SK-N-SH (cell line): ENCODE data around the gene C2CD4D. TPM values are rescaled to one million over a fixed set of nuclear protein-coding genes. Genes with fewer than 3 reads are reported as not detected.

Experiments
- CTCF ChIA-PET: fragments of 300-600, 350-600 bp; formaldehyde crosslinking; extraction: SDS; loops from one replicate; lab custom pipeline; 2021; lab: Yijun Ruan, JAX
- POLR2A ChIA-PET: fragments of 350-600 bp; sonication (Branson Sonifier 250); formaldehyde crosslinking; extraction: SDS; loops from one replicate; lab custom pipeline; 2020; ENCODE audit warnings: antibody characterized with exemption, inconsistent platforms; lab: Yijun Ruan, JAX
- DNase-seq: peaks from one replicate; pipeline ENCODE4 v3.0.0; 2012
- H2AFZ ChIP-seq: fragments of 200-600 bp; sonication (generic); 2 replicates; pipeline ENCODE4 v1.8.1; 2016; ENCODE audit warnings: antibody characterized with exemption, mild to moderate bottlenecking, low read depth
- H3F3A ChIP-seq: fragments of 200-600 bp; sonication (generic); replicated peaks from 2 replicates; pipeline ENCODE3; 2016; ENCODE audit warnings: antibody characterized with exemption, mild to moderate bottlenecking; ENCODE audit not compliant: insufficient read depth
- H3K27ac ChIP-seq, 2 experiments: fragments of 200-500 bp in 1 of 2; fragments of 200-600 bp in 1 of 2; sonication (Bioruptor generic) in 1 of 2; sonication (generic), shearing (Covaris generic) in 1 of 2; 2 replicates each; pipeline versions ENCODE4 v1.5.1 to v1.6.1; 2014 to 2016; ENCODE audit warnings: low read depth in 2 of 2, inconsistent platforms in 1 of 2, low read length in 1 of 2, mild to moderate bottlenecking in 1 of 2, mixed read lengths in 1 of 2
- H3K27me3 ChIP-seq: fragments of 200-600 bp; sonication (generic), shearing (Covaris generic); 2 replicates; pipeline ENCODE4 v1.6.1; 2016; ENCODE audit warnings: mixed run types; ENCODE audit not compliant: insufficient read depth
- H3K36me3 ChIP-seq, 2 experiments: fragments of 200-500 bp in 1 of 2; fragments of 200-600 bp in 1 of 2; sonication (Bioruptor generic) in 1 of 2; sonication (generic) in 1 of 2; replicated peaks in 1 of 2; 2 replicates each; pipeline versions ENCODE3 to v1.5.1; 2014 to 2016; ENCODE audit warnings: low read length in 1 of 2, mild to moderate bottlenecking in 1 of 2; ENCODE audit not compliant: insufficient read depth in 2 of 2, control insufficient read depth in 1 of 2
- H3K4me1 ChIP-seq, 2 experiments: fragments of 200-500 bp in 1 of 2; fragments of 200-600 bp in 1 of 2; sonication (Bioruptor generic) in 1 of 2; sonication (generic), shearing (Covaris generic) in 1 of 2; 2 replicates each; pipeline versions ENCODE4 v1.5.1 to v1.6.1; 2014 to 2016; ENCODE audit warnings: low read depth in 1 of 2, low read length in 1 of 2, mixed run types in 1 of 2; ENCODE audit not compliant: insufficient read depth in 2 of 2, control insufficient read depth in 1 of 2
- H3K4me2 ChIP-seq: fragments of 200-600 bp; sonication (generic), shearing (Covaris generic); 2 replicates; pipeline ENCODE4 v1.6.1; 2017; ENCODE audit warnings: mixed run types
- H3K4me3 ChIP-seq, 2 experiments: fragments of 200-500 bp in 1 of 2; fragments of 200-600 bp in 1 of 2; sonication (Bioruptor generic) in 1 of 2; sonication (generic), shearing (Covaris generic) in 1 of 2; 2 replicates each; pipeline versions ENCODE4 v1.5.1 to v1.8.1; 2014 to 2016; ENCODE audit warnings: low read depth in 2 of 2, inconsistent platforms in 1 of 2, low read length in 1 of 2, mild to moderate bottlenecking in 1 of 2, mixed read lengths in 1 of 2, moderate library complexity in 1 of 2
- H3K79me2 ChIP-seq: fragments of 200-600 bp; sonication (generic); 2 replicates; pipeline ENCODE4 v1.8.1; 2017; ENCODE audit warnings: mild to moderate bottlenecking; ENCODE audit not compliant: insufficient read depth
- H3K9ac ChIP-seq: fragments of 200-600 bp; sonication (generic); 2 replicates; pipeline ENCODE4 v1.6.1; 2017; ENCODE audit warnings: mixed run types
- H3K9me2 ChIP-seq: fragments of 200-600 bp; sonication (generic); 2 replicates; pipeline ENCODE4 v1.6.1; 2017; ENCODE audit warnings: mixed run types
- H3K9me3 ChIP-seq: fragments of 200-600 bp; sonication (generic); 2 replicates; pipeline ENCODE4 v1.6.1; 2017; ENCODE audit warnings: mixed run types, mild to moderate bottlenecking, moderate library complexity
- H4K20me1 ChIP-seq: fragments of 200-600 bp; sonication (generic); 2 replicates; pipeline ENCODE4 v1.6.1; 2017; ENCODE audit warnings: mild to moderate bottlenecking, mixed run types; ENCODE audit not compliant: insufficient read depth
- ELF1 ChIP-seq: IDR thresholded peaks from 2 replicates; pipeline ENCODE4 v1.4.0; 2012
- EP300 ChIP-seq, 2 experiments: IDR thresholded peaks; 2 replicates each; pipeline versions ENCODE4 v1.4.0 to v1.6.1; 2012; ENCODE audit warnings: borderline replicate concordance in 1 of 2, low read depth in 1 of 2, low read length in 1 of 2
- FOXJ3 ChIP-seq: sonication (generic); formaldehyde crosslinking; IDR thresholded peaks from 2 replicates; pipeline ENCODE4 v1.5.1; 2020; ENCODE audit warnings: mild to moderate bottlenecking, missing genetic modification reagents
- FOXM1 ChIP-seq: IDR thresholded peaks from 2 replicates; pipeline ENCODE4 v1.4.0; 2012; ENCODE audit warnings: low read depth, mild to moderate bottlenecking
- GABPA ChIP-seq: IDR thresholded peaks from 2 replicates; pipeline ENCODE4 v1.4.0; 2012; ENCODE audit warnings: low read depth, mild to moderate bottlenecking
- RCOR1 ChIP-seq: fragments of 150-350 bp; IDR thresholded peaks from 2 replicates; pipeline ENCODE4 v1.6.1; 2017; ENCODE audit warnings: antibody characterized with exemption, low read length
- RFX5 ChIP-seq: IDR thresholded peaks from 2 replicates; pipeline ENCODE4 v1.6.1; 2012; ENCODE audit warnings: mild to moderate bottlenecking, improper control_type of control experiment, low read length
- RXRA ChIP-seq: IDR thresholded peaks from 2 replicates; pipeline ENCODE4 v1.4.0; 2012; ENCODE audit warnings: low read depth, mild to moderate bottlenecking, borderline replicate concordance
- TCF12 ChIP-seq: IDR thresholded peaks from 2 replicates; pipeline ENCODE4 v1.4.0; 2012
- YY1 ChIP-seq: IDR thresholded peaks from 2 replicates; pipeline ENCODE4 v1.4.0; 2012; ENCODE audit warnings: low read depth, mild to moderate bottlenecking
- WGBS: methylation state at CpG from one replicate; pipeline ENCODE4 v1.1.6; 2017; ENCODE audit warnings: low lambda C conversion rate; 5-methylcytosine and 5-hydroxymethylcytosine counted together
- polyA plus RNA-seq, 3 experiments: library from polyadenylated mRNA; depleted of rRNA; stranded (reverse); fragments of >200 nt; gene quantifications; 2 replicates each; pipeline ENCODE4 v1.2.3, GENCODE V29; 2012
- TF ChIP-seq, protein P1 (sequence below): fragments of 150-350 bp; IDR thresholded peaks from 2 replicates; pipeline ENCODE4 v1.6.1; 2017; ENCODE audit warnings: antibody characterized with exemption, low read length, low read depth, borderline replicate concordance
- TF ChIP-seq, protein P2 (sequence below): IDR thresholded peaks from 2 replicates; pipeline ENCODE4 v1.4.0; 2012; ENCODE audit warnings: low read depth
- TF ChIP-seq, protein P3 (sequence below): IDR thresholded peaks from 2 replicates; pipeline ENCODE4 v1.6.1; 2012; ENCODE audit warnings: mild to moderate bottlenecking, low read depth, low read length, moderate library complexity

C2CD4D gene
- polyA plus RNA-seq, 1 of the 3 experiments (the other 2 are of a cell fraction): not detected

DNA sequence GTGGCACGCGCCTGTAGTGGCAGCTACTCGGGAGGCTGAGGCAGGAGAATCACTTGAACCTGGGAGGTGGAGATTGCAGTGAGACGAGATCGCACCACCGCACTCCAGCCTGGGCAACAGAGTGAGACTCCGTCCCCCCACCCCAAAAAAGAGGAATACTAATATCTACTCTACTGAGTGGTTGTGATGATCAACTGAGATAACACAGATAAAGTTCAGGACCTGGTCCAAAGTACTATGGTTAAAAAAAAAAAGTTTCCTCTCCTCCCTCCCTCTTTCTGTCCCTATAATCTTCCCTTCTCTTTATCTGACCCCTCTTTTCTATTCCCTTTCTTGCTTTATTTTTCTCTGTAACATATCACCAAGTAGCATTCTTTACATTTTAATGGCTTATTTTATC is 4.0 kb downstream of the C2CD4D start:
- no peak for TF ChIP-seq EP300 (IDR thresholded peaks at IDR 0.05; ENCODE audit: borderline replicate concordance in 1 of 2, low read depth in 1 of 2, low read length in 1 of 2)
- no peak for TF ChIP-seq YY1
- no peak for TF ChIP-seq TCF12
- TF ChIP-seq ELF1: no peak
- no peak for TF ChIP-seq FOXM1
- no peak for TF ChIP-seq GABPA
- no peak for TF ChIP-seq FOXJ3 (CRISPR knock-in tag)
- no peak for TF ChIP-seq RCOR1
- TF ChIP-seq, protein P1, sequence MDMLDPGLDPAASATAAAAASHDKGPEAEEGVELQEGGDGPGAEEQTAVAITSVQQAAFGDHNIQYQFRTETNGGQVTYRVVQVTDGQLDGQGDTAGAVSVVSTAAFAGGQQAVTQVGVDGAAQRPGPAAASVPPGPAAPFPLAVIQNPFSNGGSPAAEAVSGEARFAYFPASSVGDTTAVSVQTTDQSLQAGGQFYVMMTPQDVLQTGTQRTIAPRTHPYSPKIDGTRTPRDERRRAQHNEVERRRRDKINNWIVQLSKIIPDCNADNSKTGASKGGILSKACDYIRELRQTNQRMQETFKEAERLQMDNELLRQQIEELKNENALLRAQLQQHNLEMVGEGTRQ: no peak
- TF ChIP-seq, protein P2, sequence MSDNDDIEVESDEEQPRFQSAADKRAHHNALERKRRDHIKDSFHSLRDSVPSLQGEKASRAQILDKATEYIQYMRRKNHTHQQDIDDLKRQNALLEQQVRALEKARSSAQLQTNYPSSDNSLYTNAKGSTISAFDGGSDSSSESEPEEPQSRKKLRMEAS: no peak
- no peak for TF ChIP-seq RXRA
- Histone ChIP-seq H3K9me3 (no peaks in the 10 kb centered on the region), H3F3A (no peaks in the 10 kb centered on the region), H4K20me1 (no peaks in the 10 kb centered on the region), H3K79me2 (no peaks in the 10 kb centered on the region), H3K27me3 (no peaks in the 10 kb centered on the region), H3K4me2 (no peak overlapping the region), H3K4me1 (peaks cover 0 to 26% of the 10 kb centered on the region in 2 experiments; a peak in 1 of 4 replicates), H3K4me3 (no peak overlapping the region), H3K27ac (no peak overlapping the region), H3K36me3 (no peaks in the 10 kb centered on the region), H2AFZ (no peak overlapping the region), H3K9me2 (no peaks in the 10 kb centered on the region), H3K9ac (no peak overlapping the region)
- ChIA-PET CTCF (interaction anchor here (0.6 to 3.8 kb wide), 42 partner anchors 8 to 535 kb away, joined by 3 to 50 read pairs (median 5); partner anchors contain the start of genes CELF3, MRPL9, TDRKH and THEM5), POLR2A (interaction anchor here (0.7 to 1.2 kb wide), 2 partner anchors 33 to 325 kb away, joined by 3 read pairs; no protein-coding TSS in a partner anchor)
- DNase-seq: no peak
- WGBS: 88% methylated on average over 7 of the region's 7 CpGs

DNA sequence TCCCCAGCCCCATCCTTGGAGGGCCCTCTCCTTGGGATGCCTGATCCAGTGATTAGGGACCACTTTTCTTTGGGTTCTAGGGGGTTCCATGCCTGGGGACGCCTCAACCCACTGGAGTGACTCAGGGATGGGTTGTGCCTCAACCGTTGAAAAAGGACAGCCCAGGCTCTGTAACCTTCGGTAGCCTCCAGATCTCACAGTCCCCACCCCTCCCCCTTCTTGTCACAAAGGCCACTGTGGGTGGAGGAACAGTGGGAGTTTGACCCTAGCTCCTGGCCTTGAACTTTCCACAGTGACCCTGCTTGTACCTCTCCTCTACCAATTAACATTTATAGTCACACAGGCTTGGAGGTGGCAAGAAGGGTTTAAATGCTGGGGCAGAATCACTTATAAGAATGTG is 5.4 kb downstream of the C2CD4D start:
- Histone ChIP-seq H3K9ac (no peak overlapping the region), H3K9me2 (no peaks in the 10 kb centered on the region), H4K20me1 (no peaks in the 10 kb centered on the region), H3F3A (no peaks in the 10 kb centered on the region), H3K36me3 (no peaks in the 10 kb centered on the region), H3K27ac (no peak overlapping the region), H3K4me3 (no peak overlapping the region), H3K9me3 (no peaks in the 10 kb centered on the region), H3K27me3 (no peaks in the 10 kb centered on the region), H3K4me1 (peaks cover 0 to 29% of the 10 kb centered on the region in 2 experiments; a peak in 1 of 4 replicates), H3K79me2 (no peaks in the 10 kb centered on the region), H3K4me2 (no peak overlapping the region), H2AFZ (no peak overlapping the region)
- WGBS: 57% methylated on average over 3 of the region's 3 CpGs
- CTCF ChIA-PET: interaction anchor here (1.1 to 3.8 kb wide), 5 partner anchors 44 to 141 kb away, joined by 3 to 37 read pairs (median 5); partner anchors contain the start of genes CELF3 and TDRKH
- POLR2A ChIA-PET: no interaction called here
- TF ChIP-seq RFX5 (no peak), TCF12 (no peak)
- TF ChIP-seq, protein P3, sequence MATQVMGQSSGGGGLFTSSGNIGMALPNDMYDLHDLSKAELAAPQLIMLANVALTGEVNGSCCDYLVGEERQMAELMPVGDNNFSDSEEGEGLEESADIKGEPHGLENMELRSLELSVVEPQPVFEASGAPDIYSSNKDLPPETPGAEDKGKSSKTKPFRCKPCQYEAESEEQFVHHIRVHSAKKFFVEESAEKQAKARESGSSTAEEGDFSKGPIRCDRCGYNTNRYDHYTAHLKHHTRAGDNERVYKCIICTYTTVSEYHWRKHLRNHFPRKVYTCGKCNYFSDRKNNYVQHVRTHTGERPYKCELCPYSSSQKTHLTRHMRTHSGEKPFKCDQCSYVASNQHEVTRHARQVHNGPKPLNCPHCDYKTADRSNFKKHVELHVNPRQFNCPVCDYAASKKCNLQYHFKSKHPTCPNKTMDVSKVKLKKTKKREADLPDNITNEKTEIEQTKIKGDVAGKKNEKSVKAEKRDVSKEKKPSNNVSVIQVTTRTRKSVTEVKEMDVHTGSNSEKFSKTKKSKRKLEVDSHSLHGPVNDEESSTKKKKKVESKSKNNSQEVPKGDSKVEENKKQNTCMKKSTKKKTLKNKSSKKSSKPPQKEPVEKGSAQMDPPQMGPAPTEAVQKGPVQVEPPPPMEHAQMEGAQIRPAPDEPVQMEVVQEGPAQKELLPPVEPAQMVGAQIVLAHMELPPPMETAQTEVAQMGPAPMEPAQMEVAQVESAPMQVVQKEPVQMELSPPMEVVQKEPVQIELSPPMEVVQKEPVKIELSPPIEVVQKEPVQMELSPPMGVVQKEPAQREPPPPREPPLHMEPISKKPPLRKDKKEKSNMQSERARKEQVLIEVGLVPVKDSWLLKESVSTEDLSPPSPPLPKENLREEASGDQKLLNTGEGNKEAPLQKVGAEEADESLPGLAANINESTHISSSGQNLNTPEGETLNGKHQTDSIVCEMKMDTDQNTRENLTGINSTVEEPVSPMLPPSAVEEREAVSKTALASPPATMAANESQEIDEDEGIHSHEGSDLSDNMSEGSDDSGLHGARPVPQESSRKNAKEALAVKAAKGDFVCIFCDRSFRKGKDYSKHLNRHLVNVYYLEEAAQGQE: no peak
- no peak for DNase-seq
